GM21576 (cell line): ENCODE results near the gene HCK.
A peak's percentile ranks its signal among the peaks of the same experiment; 100 is the strongest.

Experiments
- ATAC-seq: cut with Tn5 transposase; IDR thresholded peaks from one replicate; pipeline ENCODE4 v1.9.1; 2021; ENCODE audit warnings: mild to moderate bottlenecking, moderate library complexity; ENCODE audit not compliant: unreplicated experiment

HCK gene

GRCh38 chr20:32124916-32125454 is 72.9 kb downstream of the HCK start:
- no peak for ATAC-seq

- no peak for ATAC-seq
Observed at GRCh38 chr20:32125506-32125905, 73.5 kb downstream of the HCK start.

GRCh38 chr20:32126919-32127318 is 74.9 kb downstream of the HCK start:
- no peak for ATAC-seq

GRCh38 chr20:32127347-32127746 is 75.3 kb downstream of the HCK start:
- no peak for ATAC-seq

GRCh38 chr20:32128167-32128566 is 76.1 kb downstream of the HCK start:
- no peak for ATAC-seq

- ATAC-seq: no peak
Observed at GRCh38 chr20:32129863-32130262, 77.8 kb downstream of the HCK start.

- ATAC-seq: no peak
Observed at GRCh38 chr20:32130352-32130751, 78.3 kb downstream of the HCK start.

- ATAC-seq: no peak
Observed at GRCh38 chr20:32130965-32131364, 78.9 kb downstream of the HCK start.

GRCh38 chr20:32132911-32133549 is 81.0 kb downstream of the HCK start:
- ATAC-seq: peak; percentile 73

GRCh38 chr20:32134026-32134425 is 82.0 kb downstream of the HCK start:
- no peak for ATAC-seq

GRCh38 chr20:32135983-32136515 is 84.0 kb downstream of the HCK start:
- ATAC-seq: no peak

- ATAC-seq: no peak
Observed at GRCh38 chr20:32138921-32139320, 86.9 kb downstream of the HCK start.

- ATAC-seq: no peak
Observed at GRCh38 chr20:32139947-32140346, 87.9 kb downstream of the HCK start.

- no peak for ATAC-seq
Observed at GRCh38 chr20:32140603-32141002, 88.6 kb downstream of the HCK start.

GRCh38 chr20:32141465-32141980 is 89.5 kb downstream of the HCK start:
- no peak for ATAC-seq

- no peak for ATAC-seq
Observed at GRCh38 chr20:32142088-32142487, 90.0 kb downstream of the HCK start.

- no peak for ATAC-seq
Observed at GRCh38 chr20:32142991-32143390, 90.9 kb downstream of the HCK start.

- ATAC-seq: no peak
Observed at GRCh38 chr20:32144898-32145662, 93.0 kb downstream of the HCK start.

GRCh38 chr20:32149566-32150170 is 97.6 kb downstream of the HCK start:
- no peak for ATAC-seq

- no peak for ATAC-seq
Observed at GRCh38 chr20:32150291-32150848, 98.3 kb downstream of the HCK start.
